Activated CD4-positive, alpha-beta T cell treated with anti-CD3 and anti-CD28 coated beads for 1 hour (primary cell): Measurements from ENCODE around the gene ETFA.

Experiments used
- DNase-seq: peaks from one replicate; pipeline ENCODE4 v3.0.0-alpha.2; 2020

Gene ETFA

DNA sequence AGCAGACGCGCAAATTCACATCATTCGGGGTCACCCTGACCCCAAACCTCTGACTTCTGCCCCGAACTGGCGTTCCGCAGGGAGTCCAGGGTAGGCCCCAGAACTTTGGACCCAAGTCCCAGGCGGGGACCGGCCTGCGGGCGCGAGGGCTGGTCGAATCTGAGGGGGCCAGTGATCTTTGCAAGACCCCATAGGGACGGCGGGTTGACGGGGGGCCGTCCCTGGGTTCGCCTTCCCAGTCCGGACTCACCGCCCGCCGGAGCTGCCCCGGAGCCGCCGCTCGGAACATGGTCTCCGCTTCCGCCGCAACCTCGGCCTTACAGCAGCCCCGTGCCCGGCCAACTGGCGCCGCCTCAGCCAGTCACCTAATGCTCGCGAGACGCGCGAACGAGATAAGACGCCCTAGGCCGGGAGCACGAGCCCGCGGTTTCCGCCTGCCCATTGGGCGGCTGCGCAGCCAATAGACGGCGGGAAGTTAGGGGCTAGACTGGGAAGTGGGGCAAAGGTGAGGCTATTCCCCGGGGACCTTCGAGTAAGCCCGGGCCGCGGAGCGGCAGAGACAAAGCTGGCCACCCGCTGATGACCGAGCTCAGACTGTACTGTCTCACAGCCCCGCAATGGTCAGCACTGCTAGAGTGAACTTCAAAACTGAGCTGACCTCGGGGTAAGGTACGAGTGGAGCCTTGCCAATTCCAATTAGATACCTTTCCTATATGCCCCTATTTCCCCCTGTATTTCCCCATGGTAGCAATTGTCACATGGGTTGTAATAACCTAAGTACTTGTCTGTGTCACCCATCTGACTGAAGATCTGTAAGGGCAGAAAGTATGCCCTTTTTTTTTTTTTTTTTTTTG, at the start of gene ETFA:
Gene ETFA, minus strand, starts transcription at position 370 of the 854 bp plus-strand sequence. Its CDS starts 81 bp downstream, at position 289.
- peak; percentile 81 for DNase-seq

DNA sequence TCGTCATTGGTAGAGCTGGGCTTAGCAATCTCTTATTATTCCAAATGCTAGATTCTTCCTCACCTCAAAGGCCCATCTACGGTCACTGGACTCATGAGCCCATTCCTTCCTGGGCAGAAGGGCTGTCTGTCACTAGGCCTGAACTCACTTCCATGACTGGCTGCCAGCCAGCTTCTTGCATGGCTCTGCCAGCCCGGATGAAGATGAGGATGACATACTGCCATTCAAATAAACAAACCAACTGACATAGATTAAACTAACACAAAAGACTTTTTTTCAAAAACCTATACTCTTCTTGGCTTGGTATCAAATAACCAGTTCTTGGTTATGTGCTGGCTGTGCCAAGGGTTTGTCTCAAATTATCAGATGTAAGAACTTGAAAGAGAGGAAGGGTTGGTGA, 49.1 kb upstream of the ETFA start:
- DNase-seq: no peak

DNA sequence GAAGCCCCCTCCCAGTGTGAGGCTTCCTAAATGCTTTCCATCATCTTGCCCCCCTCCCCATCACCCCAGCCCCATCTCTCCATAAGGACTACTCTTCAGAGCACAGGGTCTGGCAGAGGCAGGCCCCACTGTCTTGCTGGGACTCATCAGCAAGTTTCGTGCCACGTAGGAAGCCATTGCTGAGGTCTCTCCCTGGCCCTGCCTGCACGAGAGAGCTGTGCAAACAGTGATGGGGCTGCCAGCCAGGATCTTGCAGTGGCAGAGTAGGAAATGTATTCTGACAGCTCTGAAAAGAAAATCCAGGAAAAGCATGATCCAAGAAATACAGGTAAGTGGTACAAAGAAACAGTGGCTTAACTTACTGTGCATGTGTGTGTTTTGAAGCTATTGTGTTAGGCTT, 47.9 kb upstream of the ETFA start:
- DNase-seq: no peak

DNA sequence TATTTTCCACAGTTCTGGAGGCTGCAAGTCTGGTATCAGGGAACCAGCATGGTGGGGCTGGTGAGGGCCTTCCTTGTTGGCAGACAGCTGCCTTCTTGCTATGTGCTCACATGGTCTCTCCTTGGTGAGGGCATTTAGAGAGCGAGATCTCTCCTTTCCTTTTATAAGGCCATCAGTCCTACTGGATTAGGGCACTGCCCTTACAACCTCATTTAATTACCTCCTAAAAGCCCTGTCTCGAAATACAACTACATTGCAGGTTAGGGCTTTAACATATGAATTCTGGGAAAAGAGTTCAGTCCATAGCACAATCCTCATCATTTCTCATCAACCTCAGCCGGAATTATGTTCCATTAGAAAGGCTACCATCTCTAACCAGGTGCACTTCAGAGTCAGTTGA, 47.2 kb upstream of the ETFA start:
- no peak for DNase-seq

DNA sequence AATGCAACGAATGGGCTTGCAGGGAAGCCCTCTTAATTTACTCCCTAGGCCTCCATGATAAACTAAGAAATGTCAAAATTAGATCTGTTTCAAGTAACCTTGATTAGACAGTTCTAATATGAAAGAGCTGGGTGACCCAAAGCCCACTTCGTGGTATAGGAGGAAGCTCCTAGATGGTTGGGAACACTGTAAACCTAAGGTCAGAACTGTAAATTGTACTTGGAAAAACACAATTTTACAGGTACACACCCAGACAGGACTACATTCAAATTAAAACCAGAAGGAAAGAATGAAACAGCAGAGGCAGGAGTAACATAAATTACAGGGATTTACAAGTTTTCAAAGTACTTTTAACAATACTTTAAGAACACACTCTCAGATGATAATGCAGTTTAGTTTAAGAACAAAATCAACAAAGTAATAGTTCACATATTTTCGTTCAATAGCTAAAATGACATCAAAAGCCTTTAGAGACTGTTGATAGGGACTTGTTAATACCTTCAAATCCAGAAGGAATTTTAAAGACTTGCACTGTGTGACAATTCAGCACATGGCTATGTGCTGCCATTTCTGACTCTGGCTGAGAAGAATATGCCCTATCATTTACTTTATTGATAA, 43.7 kb upstream of the ETFA start:
- no peak for DNase-seq

DNA sequence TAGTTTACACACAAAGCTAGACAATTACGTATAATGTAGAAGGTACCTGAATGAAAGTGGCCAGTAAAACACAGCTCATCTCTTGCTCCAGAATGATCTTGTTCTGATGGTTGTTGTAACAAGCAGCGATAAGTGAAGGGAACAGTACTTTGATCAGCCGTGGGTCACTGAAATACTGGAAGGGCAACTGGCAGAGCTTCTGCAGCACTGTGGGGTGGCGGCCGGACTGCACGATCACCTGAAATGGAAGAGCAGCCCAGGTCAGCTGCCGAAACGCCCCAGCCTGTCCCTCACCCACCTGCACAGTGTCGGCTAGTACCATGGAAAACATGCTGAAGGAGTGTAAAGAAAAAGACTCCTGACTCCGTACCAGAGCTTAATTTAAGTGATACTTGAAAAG, 42.6 kb upstream of the ETFA start:
- no peak for DNase-seq

DNA sequence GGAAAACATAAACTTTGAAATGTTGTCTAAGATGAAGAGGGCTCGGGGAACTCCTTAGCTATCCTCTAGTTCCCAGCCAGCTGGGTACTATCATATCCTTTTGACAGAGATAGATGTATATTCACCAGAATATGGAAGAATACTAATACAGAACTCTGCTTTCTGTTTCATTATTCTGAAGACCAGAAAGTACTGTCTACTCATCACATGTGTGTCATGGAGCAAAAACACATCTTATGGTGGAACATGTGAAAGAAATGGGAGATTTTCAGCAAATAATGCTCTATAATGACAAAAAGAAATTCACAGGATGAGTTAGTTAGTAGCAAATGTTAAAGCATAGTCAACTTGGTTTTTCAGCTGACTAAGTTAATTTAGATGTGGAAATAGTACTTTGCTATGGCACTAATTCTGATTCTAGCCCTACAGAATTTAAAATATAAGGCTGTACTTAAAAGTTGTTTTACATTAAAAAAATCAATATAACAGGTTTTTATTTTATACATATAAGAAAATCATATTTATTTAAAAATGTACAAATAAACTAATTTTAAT, 41.8 kb upstream of the ETFA start:
- no peak for DNase-seq

DNA sequence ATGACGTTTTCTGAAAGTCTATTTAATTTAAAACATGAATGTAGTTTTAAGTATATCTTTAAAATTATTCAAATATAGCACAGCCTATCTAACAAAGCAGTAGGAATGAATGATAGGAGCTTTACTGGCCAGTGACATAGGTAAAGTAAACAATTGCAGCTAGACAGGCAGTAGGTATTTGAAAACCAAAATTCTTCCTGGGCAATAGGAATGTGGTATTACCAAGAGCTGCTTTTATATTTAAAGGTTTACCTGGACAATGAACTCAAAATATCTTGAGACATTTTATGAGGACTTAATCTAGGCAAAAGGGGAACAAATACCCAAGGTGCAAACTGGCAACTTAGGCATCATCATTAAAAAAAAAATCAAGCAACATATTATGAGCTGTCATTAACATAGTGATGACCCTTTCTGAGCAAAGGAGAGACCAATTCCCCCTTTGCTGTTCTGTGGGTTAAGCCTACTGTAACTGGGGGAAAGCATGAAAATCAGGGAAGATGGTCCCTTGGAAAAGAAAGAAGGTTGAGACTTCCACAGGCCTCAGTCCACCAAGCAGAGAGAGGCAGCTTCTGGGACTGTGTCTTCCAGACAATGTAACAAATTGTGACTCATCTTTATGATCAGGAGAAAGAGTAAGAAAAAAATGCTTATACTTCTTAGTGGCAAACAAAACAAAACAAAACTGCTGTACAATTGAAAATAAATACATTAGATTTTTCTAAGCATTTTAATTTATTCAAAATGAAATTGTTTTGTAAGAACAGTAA, 38.2 kb upstream of the ETFA start:
- no peak for DNase-seq

DNA sequence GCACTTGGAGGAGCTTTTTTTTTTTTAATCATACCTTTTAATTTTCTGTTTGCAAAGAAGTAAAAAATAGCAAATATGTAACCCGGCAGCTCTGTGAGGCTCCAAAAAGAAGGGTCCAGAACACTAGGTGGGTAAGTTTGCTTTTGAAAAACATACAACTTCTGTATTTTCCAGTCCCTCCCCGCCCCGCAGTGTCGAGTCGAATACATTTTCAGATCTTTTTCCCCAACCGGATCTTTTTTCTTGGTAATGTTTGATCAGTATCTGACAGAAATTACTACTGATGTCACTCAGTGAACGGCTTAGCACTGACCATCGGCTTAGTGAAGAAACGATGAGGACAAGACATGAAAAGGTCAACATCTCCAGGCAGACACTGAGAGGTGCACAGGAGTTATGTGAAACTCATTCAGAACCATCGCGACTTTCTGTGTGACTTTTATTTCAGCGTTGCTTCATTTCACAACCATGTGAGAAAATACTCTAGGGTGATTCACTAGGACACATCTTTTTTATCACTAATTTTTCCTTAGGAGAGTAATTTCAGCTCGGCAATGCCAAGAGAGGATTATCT, 36.3 kb upstream of the ETFA start:
- no peak for DNase-seq

DNA sequence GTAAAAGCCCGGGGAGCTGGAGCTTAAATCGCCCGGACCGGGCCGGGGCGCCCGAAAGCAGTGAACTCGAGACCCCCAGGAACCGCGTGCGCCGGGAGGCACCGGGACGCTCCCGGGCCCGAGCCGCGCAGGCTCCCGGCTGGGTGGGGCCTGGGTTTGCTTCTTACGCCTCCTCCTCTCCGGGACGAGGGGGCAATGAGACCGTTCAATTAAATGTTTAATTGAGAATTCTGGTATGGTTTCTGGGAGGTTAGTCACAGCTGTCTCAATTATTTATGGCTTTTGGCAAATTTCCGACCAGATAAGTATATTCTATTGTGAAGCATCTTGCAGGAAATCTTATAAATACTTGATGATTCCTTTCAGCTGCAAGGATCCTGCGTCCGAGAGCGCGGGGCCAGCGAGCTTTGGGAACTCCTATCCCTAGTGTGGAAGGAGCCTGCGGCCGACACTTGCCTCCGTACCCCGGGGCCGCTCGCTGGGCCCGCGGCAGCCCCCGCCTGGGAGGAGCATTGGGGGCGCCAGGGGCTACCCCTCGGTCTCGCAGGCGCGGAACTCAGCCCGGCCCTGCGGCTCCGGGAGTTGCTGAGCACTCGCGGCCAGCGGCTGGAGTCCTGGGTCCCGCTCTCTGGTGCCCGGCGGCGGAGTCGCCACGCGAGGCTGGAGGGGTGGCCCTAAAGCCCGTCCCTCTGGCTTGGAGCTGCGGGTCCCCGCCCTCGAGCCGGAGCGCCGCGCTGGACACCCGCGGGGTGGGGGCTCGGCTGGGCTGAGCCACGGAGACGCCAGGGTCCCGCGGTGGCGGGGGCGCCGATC, 35.6 kb upstream of the ETFA start:
- no peak for DNase-seq

DNA sequence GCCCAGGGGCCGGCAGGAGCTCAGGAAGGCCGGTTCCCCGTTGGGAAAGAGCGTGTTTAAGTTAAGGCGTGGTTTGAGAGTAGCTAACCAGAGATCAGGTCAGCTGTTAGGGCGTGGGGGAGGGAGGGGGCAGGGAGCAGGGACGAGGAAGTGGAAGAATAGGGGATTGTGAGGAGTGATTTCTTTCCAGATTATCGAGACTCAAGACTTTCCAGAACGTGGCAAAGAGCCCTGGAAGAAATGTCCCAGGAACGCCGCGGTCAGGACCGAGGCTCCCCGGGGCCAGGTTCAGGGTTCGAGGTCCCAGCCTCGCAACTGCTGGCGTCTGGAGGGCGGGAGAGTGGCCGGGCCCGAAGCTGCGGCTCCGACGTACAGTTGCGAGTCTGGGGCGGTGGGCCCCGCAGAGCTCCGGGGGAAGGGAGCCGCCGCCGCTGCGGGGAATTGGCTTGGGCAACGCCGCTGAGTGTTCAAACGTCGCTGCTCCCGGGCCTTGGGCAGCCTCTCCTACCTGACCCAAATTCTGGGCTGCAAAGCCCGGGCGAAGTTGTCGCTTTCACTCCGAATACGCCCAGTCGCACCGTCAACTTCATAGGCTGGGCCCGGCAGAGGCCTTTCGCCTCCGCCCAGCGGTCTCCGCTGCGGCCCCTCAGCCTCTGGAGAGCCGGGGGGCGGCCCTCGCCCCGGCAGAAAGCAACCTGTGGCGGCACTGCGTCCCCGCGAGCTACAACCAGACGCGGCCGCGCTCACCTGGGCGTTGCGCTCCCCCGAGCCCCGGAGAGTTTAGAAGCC, 34.8 kb upstream of the ETFA start:
- no peak for DNase-seq

DNA sequence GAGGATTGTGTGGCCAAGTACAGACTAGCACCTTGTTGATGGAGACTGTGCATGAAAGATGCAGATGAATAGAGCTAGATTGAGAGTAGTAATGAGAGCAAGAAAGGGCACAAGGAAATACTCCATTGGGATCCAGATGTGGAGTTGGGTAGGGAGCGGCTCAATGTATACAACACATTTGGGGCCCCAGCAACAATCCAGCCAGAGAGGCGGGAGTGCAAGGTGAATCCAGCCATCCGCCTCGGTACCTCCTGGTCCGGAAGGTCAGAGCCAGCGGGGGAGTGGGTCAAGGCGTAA, 34.3 kb upstream of the ETFA start:
- no peak for DNase-seq

DNA sequence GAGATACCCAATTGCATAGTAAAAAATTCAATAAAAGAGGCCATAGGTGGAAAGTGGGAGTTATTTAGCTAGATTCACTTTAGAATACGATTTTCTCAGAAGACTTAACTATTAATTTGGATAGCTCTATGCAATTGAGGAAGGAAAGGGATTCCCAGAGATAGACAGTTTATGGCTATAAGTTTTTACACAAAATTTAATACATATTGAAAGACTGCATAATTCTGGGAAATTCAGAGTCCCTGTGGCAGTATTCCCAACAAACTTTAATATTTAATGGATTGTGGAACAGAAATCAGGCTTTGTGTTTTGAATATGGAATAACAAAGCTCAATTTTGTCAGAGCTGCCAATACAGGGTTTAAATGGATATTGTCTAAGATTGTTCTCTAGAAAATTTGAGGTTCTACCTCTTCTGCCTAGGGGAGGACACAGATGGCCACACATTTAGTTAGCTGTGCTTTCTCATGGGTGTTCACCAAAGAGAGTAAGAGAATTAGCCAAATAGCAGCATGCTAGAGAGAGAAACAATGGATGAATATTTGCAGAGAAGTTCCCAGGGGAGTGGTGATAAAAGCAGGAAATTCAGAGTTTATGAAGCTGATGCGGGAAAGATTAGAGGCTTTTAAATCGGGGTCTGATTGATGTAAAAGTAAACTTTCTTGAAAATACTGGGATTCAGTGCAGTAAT, 33.8 kb upstream of the ETFA start:
- DNase-seq: no peak

DNA sequence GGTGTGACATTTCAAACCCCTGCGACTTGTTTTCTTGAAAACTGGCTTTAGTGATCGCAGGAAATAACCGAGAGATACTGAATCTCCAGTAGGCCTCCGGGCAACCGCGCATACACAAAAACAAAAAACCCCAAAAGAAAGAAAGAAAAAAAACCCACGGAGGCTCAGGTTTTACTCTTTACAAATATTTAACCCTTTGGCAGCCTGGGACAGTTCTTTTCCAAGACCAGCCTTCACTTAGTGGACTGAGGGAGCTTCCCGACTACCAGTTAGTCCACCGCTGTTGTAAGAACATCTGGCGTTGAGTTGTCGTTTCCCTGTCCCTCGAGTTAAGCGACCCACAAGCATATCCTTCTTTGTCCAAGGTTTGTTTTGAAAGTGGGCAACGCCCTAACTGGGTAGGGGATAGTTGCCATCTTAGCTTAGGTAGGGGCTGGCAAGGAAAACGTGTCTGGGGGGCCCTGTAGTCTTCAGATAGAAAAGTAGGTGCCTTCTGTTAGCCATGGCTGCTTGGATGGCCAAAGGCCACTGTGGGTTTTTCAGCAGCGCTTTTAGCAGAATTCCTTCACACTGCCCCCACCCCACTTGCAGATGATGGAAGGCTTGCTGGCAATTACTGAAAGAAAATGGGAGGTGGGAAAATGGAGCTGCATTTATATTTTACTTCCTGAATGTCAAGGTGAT, 32.2 kb upstream of the ETFA start:
- no peak for DNase-seq

DNA sequence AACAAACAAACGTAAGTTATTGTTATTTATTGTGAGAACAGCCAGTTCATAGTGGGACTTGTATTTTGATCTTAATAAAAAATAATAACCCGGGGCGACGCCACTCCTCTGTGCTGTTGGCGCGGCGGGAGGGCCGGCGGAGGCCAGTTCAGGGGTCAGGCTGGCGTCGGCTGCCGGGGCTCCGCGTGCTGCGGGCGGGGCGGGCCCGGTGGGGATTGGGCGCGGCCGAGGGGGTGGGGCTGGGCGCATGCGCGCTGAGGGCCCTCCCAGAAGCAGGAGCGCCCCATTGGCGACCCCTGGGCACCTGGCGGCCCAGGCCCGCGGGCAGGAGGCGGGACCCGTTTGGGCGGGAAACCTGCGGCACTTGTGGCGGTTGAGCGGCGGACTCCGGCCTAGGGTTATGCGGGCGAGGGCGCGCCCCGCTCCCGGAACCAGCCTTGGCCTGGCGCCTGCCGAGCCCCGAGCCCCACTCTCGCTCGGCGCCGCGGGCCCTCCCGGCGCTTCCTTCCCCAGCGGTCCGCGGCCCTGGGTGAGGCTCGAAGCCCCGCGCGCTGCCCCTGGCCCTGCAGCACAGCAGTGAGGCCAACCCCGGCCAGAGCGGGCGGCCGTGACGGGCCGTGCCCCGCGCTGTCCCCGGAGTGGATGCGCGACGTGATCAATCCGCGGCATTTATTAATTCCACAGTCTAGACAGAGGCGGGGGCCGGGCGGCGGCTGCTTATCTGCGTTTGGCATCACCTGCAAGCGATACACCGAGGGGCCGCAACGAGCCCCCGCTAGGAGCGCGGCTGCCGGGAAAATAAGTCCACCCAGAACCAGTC, 31.3 kb upstream of the ETFA start:
- no peak for DNase-seq

DNA sequence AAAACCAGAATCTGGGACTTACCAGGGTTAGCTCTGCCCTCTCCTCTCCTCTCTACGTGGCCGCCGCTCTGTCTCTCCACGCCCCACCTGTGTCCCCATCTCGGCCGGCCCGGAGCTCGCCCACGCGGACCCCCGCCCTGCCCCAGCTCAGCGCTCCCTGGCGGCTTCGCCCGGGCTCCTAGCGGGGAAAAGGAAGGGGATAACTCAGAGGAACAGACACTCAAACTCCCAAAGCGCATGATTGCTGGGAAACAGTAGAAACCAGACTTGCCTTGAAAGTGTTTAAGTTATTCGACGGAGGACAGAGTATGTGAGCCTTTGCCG, 30.8 kb upstream of the ETFA start:
- DNase-seq: no peak

DNA sequence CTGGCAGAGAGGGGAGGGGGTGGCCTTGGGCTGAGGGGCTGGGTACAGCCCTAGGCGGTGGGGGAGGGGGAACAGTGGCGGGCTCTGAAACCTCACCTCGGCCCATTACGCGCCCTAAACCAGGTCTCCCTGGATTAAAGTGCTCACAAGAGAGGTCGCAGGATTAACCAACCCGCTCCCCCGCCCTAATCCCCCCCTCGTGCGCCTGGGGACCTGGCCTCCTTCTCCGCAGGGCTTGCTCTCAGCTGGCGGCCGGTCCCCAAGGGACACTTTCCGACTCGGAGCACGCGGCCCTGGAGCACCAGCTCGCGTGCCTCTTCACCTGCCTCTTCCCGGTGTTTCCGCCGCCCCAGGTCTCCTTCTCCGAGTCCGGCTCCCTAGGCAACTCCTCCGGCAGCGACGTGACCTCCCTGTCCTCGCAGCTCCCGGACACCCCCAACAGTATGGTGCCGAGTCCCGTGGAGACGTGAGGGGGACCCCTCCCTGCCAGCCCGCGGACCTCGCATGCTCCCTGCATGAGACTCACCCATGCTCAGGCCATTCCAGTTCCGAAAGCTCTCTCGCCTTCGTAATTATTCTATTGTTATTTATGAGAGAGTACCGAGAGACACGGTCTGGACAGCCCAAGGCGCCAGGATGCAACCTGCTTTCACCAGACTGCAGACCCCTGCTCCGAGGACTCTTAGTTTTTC, 30.2 kb upstream of the ETFA start:
- no peak for DNase-seq

DNA sequence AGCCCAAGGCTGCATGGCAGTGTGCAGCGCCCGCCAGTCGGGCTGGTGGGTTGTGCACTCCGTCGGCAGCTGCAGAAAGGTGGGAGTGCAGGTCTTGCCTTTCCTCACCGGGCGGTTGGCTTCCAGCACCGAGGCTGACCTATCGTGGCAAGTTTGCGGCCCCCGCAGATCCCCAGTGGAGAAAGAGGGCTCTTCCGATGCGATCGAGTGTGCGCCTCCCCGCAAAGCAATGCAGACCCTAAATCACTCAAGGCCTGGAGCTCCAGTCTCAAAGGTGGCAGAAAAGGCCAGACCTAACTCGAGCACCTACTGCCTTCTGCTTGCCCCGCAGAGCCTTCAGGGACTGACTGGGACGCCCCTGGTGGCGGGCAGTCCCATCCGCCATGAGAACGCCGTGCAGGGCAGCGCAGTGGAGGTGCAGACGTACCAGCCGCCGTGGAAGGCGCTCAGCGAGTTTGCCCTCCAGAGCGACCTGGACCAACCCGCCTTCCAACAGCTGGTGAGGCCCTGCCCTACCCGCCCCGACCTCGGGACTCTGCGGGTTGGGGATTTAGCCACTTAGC, 29.6 kb upstream of the ETFA start:
- DNase-seq: peak; percentile 24
